WTC11 (cell line): ENCODE measurements around the gene C1orf226. TPM values are rescaled to one million over a fixed set of nuclear protein-coding genes. Genes with fewer than 3 reads are reported as not detected.

Experiments
- ATAC-seq: fragments of 200-7000 bp; cut with Tn5 transposase; 2 replicates; pipeline ENCODE4 v1.10.0; 2021; ENCODE audit warnings: mild to moderate bottlenecking, moderate library complexity
- CTCF ChIA-PET: fragments of 300-600 bp; sonication (Branson Sonifier 250); formaldehyde crosslinking; loops from one replicate; lab custom pipeline; 2021; ENCODE audit warnings: antibody characterized with exemption; lab: Charles Lee
- POLR2A ChIA-PET: fragments of 350-600 bp; sonication (Branson Sonifier 250); formaldehyde crosslinking; loops from one replicate; lab custom pipeline; 2021; ENCODE audit warnings: antibody characterized with exemption; lab: Charles Lee
- DNase-seq: peaks from one replicate; pipeline ENCODE4 v3.0.0; 2021; ENCODE audit warnings: low spot score
- H3K27ac Mint-ChIP-seq: 2 replicates; pipeline ENCODE4 v1.8.0; 2021; ENCODE audit warnings: mixed read lengths
- H3K27me3 Mint-ChIP-seq: 2 replicates; pipeline ENCODE4 v1.8.0; 2021; ENCODE audit warnings: low read depth, mild to moderate bottlenecking, moderate library complexity, mixed read lengths
- H3K36me3 Mint-ChIP-seq: 2 replicates; pipeline ENCODE4 v1.8.0; 2021; ENCODE audit warnings: mixed read lengths
- H3K4me1 Mint-ChIP-seq: 2 replicates; pipeline ENCODE4 v1.8.0; 2022; ENCODE audit warnings: mixed read lengths
- H3K4me3 Mint-ChIP-seq: 2 replicates; pipeline ENCODE4 v1.8.0; 2021; ENCODE audit warnings: mild to moderate bottlenecking, moderate library complexity, mixed read lengths
- H3K9me3 Mint-ChIP-seq: 2 replicates; pipeline ENCODE4 v1.8.0; 2021; ENCODE audit warnings: mixed read lengths
- AFF4 ChIP-seq: sonication (generic); formaldehyde crosslinking; IDR thresholded peaks from 2 replicates; pipeline ENCODE4 v1.8.1; 2023; ENCODE audit warnings: mild to moderate bottlenecking, missing genetic modification reagents, borderline replicate concordance
- ATF1 ChIP-seq: sonication (generic); formaldehyde crosslinking; IDR thresholded peaks from 2 replicates; pipeline ENCODE4 v1.8.1; 2023; ENCODE audit warnings: mild to moderate bottlenecking, moderate library complexity, missing genetic modification reagents
- ATF6 ChIP-seq: sonication (generic); formaldehyde crosslinking; IDR thresholded peaks from 2 replicates; pipeline ENCODE4 v1.8.1; 2023; ENCODE audit warnings: mild to moderate bottlenecking, missing genetic modification reagents
- ETV6 ChIP-seq: sonication (generic); formaldehyde crosslinking; IDR thresholded peaks from 2 replicates; pipeline ENCODE4 v1.8.1; 2022; ENCODE audit warnings: mild to moderate bottlenecking, missing genetic modification reagents
- JAZF1 ChIP-seq: fragments of 250-450 bp; sonication (Bioruptor Pico); IDR thresholded peaks from 2 replicates; pipeline ENCODE4 v1.9.0; 2021; ENCODE audit warnings: moderate library complexity, mild to moderate bottlenecking, inconsistent platforms
- KAT7 ChIP-seq: sonication (generic); formaldehyde crosslinking; IDR thresholded peaks from 2 replicates; pipeline ENCODE4 v1.8.1; 2023; ENCODE audit warnings: missing genetic modification reagents, mild to moderate bottlenecking, borderline replicate concordance
- NFE2L1 ChIP-seq: sonication (generic); formaldehyde crosslinking; IDR thresholded peaks from 2 replicates; pipeline ENCODE4 v1.8.1; 2023; ENCODE audit warnings: missing genetic modification reagents
- NFYB ChIP-seq: sonication (generic); formaldehyde crosslinking; conservative IDR thresholded peaks from 2 replicates; pipeline ENCODE4 v1.8.0; 2022; ENCODE audit warnings: low read depth, missing genetic modification reagents
- TCF7 ChIP-seq: sonication (generic); formaldehyde crosslinking; IDR thresholded peaks from 2 replicates; pipeline ENCODE4 v1.8.0; 2022; ENCODE audit warnings: mild to moderate bottlenecking, low read depth, missing genetic modification reagents, moderate library complexity
- ZNF121 ChIP-seq: sonication (generic); formaldehyde crosslinking; IDR thresholded peaks from 2 replicates; pipeline ENCODE4 v1.8.0; 2023; ENCODE audit warnings: missing genetic modification reagents
- ZNF219 ChIP-seq: sonication (generic); formaldehyde crosslinking; IDR thresholded peaks from 2 replicates; pipeline ENCODE4 v1.8.0; 2023; ENCODE audit warnings: missing genetic modification reagents, mild to moderate bottlenecking, borderline replicate concordance
- ZNF232 ChIP-seq: sonication (generic); formaldehyde crosslinking; IDR thresholded peaks from 2 replicates; pipeline ENCODE4 v1.8.0; 2022; ENCODE audit warnings: mild to moderate bottlenecking, missing genetic modification reagents
- ZNF425 ChIP-seq: fragments of 250-450 bp; sonication (Bioruptor Pico); conservative IDR thresholded peaks from 2 replicates; pipeline ENCODE4 v1.9.0; 2021; ENCODE audit warnings: mild to moderate bottlenecking
- total RNA-seq: library from RNA; stranded (reverse); gene quantifications from 3 replicates; pipeline ENCODE4 v1.2.3, GENCODE V29; 2021
- TF ChIP-seq, protein P1 (sequence below): sonication (generic); formaldehyde crosslinking; IDR thresholded peaks from 2 replicates; pipeline ENCODE4 v1.8.1; 2022; ENCODE audit warnings: mild to moderate bottlenecking, moderate library complexity, missing genetic modification reagents
- TF ChIP-seq, protein P2 (sequence below): sonication (generic); formaldehyde crosslinking; IDR thresholded peaks from 2 replicates; pipeline ENCODE4 v1.8.0; 2023; ENCODE audit warnings: missing genetic modification reagents, mild to moderate bottlenecking, borderline replicate concordance

The C1orf226 gene
- total RNA-seq, 1 experiment from 2014 or later, result 21.4 TPM

- TF ChIP-seq ZNF425 (CRISPR knock-in tag), result no peak
- no peak for TF ChIP-seq NFE2L1
- TF ChIP-seq ATF6 (CRISPR knock-in tag), result no peak
Observed at GRCh38 chr1:162385702-162386101, 4.2 kb downstream of the C1orf226 start (continued).

DNA sequence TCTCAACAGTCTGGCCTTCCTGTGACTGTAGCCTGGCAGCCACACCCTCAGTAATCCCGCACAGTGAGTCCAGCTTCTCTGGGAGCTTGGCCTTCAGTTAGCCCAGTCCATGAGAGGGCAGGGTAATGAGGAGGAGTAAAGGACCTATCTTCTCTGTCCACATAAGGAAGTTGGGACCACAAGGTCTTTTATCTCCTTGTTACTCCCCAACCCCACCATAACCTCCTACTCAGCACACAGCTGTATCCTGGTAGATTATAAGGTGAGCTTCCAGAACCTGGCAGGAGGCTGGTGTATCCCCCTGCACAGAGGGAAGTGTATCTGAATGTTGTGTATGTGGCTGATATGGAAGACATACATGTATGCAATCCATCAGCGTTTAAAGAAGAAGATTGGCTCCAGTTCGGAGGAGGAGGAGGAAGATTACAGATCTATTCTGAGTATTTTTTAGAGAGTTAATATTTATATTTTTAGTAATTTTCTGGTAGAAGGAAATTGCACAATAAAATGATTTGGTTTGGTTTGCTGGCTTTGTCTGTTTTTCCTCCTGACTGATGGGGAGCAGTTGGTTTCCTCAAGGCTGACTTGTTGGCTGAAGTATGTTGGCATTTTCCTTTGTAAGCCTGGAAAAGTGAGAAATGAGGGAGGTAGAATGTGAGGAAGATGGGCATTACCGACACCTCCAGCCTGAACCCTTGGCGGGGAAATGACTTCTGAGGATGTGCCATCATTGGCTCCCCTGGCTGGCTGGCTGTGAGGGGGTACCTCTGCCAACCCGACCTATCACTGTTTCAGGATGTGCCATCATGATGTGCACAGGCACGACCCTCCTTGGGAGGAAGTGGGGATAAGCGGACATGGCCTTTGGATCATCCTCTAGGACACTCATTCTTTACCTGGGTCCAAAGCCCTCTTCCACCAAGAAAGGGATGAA is 5.0 kb downstream of the C1orf226 start:
- no peak for ATAC-seq
- TF ChIP-seq ZNF232 (CRISPR knock-in tag) (no peak), ETV6 (CRISPR knock-in tag) (no peak), JAZF1 (no peak), TCF7 (no peak), ATF1 (CRISPR knock-in tag) (no peak), KAT7 (CRISPR knock-in tag) (no peak), ZNF121 (CRISPR knock-in tag) (no peak), ZNF219 (no peak), NFYB (CRISPR knock-in tag) (no peak), AFF4 (CRISPR knock-in tag) (no peak)
- TF ChIP-seq, protein P1, sequence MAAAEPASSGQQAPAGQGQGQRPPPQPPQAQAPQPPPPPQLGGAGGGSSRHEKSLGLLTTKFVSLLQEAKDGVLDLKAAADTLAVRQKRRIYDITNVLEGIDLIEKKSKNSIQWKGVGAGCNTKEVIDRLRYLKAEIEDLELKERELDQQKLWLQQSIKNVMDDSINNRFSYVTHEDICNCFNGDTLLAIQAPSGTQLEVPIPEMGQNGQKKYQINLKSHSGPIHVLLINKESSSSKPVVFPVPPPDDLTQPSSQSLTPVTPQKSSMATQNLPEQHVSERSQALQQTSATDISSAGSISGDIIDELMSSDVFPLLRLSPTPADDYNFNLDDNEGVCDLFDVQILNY (CRISPR knock-in tag), result no peak
- TF ChIP-seq, protein P2, sequence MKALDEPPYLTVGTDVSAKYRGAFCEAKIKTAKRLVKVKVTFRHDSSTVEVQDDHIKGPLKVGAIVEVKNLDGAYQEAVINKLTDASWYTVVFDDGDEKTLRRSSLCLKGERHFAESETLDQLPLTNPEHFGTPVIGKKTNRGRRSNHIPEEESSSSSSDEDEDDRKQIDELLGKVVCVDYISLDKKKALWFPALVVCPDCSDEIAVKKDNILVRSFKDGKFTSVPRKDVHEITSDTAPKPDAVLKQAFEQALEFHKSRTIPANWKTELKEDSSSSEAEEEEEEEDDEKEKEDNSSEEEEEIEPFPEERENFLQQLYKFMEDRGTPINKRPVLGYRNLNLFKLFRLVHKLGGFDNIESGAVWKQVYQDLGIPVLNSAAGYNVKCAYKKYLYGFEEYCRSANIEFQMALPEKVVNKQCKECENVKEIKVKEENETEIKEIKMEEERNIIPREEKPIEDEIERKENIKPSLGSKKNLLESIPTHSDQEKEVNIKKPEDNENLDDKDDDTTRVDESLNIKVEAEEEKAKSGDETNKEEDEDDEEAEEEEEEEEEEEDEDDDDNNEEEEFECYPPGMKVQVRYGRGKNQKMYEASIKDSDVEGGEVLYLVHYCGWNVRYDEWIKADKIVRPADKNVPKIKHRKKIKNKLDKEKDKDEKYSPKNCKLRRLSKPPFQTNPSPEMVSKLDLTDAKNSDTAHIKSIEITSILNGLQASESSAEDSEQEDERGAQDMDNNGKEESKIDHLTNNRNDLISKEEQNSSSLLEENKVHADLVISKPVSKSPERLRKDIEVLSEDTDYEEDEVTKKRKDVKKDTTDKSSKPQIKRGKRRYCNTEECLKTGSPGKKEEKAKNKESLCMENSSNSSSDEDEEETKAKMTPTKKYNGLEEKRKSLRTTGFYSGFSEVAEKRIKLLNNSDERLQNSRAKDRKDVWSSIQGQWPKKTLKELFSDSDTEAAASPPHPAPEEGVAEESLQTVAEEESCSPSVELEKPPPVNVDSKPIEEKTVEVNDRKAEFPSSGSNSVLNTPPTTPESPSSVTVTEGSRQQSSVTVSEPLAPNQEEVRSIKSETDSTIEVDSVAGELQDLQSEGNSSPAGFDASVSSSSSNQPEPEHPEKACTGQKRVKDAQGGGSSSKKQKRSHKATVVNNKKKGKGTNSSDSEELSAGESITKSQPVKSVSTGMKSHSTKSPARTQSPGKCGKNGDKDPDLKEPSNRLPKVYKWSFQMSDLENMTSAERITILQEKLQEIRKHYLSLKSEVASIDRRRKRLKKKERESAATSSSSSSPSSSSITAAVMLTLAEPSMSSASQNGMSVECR (CRISPR knock-in tag), result no peak
- TF ChIP-seq, all 79 proteins: peak for 0
- Mint-ChIP-seq H3K27me3 (no peaks in the 10 kb centered on the region), H3K4me1 (peaks cover 24% of the 10 kb centered on the region), H3K36me3 (peaks cover 23% of the 10 kb centered on the region), H3K27ac (no peak overlapping the region), H3K4me3 (no peak overlapping the region), H3K9me3 (no peaks in the 10 kb centered on the region)
- ChIA-PET CTCF (interaction anchor here (1.0 to 1.3 kb wide), 4 partner anchors 29 to 330 kb away, joined by 3 to 8 read pairs (median 4); no protein-coding TSS in a partner anchor), POLR2A (no interaction called here)
- DNase-seq, result no peak
